Hippocampal formation (tissue), 2 donors: ENCODE data around the gene C19orf25.
"Not testable (repeated sequence)": the region's sequence is repeated elsewhere in the genome, so short reads cannot be mapped to it uniquely, and the experiment has no call there.

Experiments used
- DNase-seq, 2 donors: peaks; one replicate each; lab custom pipeline; 2025; lab: John Stamatoyannopoulos, UW

Gene C19orf25

GRCh38 chr19:1512671-1513498 is 33.9 kb upstream of the C19orf25 start, which contains the start of gene ADAMTSL5:
Gene ADAMTSL5, minus strand, starts transcription at chr19:1513019. Its CDS starts 2,076 bp downstream, at chr19:1510943.
- DNase-seq, result no peak

DNA sequence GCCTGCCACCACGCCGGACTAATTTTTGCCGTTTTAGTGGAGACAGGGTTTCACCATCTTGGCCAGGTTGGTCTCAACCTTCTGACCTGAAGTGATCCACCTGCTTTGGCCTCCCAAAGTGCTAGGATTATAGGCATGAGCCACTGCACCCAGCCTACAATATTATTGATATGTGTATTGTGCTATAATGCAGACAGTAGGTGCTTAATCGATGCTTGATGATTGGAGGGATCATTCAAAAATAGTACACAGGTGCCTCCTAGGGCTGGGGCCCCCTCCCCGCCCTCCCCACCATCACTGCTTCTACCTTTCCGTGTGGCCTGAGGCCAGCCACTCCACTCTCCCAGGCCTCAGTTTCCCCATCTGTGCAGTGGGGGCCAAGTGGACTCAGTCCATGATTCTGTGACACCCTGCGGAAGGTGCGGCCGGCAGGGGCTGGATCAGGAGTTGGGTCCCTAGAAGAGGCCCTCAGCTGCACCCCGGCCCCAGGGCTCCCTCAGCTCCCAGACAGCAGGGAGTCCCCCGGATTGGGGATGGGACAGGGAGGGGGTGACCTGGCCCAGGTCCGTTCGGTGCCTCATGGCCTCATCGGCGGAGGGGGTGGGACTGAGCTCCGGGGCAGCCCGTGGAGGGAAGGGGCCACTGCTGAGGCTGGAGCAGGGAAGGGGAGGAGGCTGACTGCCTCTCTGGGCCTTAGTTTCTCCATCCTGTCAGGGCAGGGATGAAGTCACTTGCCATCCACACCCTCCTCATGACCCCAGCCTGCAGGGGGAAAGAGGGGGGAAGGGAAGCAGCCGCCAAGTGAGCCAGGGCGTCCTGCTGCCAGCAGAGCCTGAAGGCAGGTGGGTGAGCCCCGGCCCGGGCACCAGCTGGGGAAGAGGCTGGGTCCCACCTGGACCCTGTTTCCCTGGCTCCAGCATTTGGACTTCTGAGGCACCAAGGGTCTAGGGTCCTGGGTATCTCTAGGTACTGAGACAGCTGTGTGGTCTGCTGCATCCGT is 32.6 kb upstream of the C19orf25 start:
- no peak for DNase-seq

DNA sequence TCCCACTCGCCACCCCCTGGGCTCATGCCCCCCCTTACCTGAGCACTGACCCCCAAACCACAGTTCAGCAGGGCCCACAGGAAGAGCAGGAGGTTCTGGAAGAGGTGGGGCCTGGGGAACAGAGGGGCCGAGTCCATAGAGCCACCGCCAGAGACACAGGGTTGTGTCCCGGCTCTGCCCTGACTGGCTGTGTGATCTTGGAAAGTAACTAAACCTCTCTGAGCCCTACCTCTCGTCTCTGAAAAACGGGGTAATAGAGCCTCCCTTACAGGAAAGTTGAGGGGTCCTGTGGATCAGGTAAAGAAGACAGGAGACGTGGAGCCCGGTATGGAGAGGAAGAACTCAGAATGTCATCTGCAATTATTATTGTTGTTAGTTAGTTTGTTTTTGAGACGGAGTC is 31.8 kb upstream of the C19orf25 start:
- no peak for DNase-seq

DNA sequence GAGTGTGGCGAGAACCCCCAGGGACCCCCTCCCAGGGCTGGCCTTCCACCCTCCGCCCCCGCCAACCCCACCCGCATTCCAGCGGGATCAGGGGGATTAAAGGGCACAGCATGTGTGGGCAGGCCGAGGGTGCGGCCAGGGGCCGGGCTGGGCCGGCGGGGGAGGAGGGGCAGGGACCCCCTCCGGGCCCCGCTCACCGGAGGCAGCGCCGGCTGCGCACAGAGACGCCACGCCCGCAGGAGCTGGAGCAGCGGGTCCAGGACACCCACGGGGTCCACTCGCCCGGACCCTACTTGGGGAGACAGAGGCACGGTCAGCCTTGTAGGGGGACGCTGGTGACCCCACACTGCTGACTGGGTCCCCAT is 31.4 kb upstream of the C19orf25 start:
- DNase-seq, result no peak

DNA sequence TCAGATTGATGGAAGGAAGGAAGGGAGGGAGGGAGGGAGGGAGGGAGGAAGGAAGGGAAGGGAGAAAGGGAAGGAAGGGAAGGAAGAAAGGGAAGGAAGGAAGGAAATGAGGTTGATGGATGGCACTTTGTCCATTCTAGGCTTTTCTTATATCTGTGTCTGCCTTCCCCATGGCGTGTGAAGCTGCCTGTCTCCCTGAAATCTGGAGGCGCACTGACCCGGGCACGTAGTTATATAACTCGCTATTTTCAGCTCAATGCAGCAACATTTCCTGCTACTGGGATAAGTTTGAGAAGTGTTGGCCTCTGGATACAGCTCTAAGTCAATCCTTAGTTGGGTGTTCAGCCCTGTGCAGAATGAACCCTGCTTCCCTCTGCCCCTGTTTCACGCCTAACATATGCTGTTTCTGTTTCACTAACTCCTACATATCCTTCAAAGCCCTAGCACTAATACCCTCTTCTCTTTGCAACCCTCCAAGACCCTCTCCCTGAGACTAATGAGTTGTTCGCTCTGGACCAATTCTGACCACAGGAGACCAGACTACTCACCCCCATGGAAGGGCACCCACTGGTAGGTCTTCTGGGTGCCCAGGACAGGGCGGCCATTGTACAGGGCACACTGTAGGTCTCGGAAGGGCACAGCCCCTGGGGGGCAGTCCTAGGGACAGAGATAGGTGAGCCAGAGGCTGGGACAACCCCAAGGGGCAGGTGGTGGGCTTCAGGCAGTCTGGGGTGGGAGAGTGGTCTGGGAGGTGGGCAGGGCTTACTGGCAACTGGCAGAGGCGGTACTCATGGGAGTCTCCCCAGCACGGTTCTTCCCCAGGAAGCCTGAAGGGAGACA is 30.8 kb upstream of the C19orf25 start:
- no peak for DNase-seq

DNA sequence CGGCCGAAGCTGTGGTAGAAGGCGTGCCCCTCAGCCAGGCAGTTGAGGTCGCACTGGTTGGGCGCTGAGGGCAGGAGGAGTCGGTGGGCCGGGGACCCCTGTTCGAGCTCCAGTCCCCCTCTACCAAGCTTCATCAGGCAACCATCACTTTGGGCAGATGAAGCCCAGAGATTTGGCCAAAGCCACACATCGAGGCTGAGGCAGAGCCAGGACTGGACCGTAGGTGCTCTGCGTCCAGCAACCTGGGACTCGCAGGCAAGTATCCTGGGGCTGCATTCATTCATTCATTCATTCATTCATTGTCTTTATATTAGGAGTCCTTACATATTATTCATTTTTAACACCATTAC is 29.5 kb upstream of the C19orf25 start:
- DNase-seq, result no peak

DNA sequence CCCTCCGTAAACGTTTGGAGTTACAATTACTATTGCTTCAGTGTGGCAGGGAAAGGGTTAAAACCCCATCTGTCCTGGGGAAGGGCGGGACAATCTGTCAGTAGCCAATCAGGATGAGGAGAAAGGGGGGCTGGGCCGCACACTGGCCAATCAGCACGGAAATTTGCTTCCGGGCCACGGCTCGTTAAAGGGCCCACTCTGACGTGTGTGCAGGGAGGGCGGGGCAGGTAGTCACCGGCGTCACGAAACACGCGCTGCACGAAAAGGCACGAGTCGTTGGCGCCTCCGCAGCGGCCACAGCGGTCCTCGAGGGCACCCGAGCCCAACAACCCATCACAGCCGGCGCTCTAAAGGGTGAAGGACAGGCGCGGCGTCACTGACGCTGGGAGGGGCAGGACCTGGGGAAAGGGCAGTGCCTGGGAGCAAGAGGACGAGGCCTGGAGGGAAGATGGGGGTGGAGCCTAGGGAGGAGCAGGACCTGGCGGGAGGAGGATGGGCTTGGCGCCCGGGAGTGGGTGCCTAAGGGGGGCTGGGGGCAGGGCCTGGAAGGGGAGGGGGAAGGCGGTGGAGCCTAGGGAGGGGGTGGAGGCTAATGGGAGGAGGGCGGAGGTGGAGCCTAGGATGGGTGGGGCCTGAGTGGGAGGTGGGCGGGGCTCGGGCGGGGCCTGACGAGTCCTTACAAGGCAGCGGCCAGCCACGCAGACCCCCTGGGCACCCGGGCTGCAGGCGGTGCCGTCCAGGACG is 28.9 kb upstream of the C19orf25 start:
- DNase-seq, result peak; percentile 89 to 90

GRCh38 chr19:1507192-1507660 is 28.2 kb upstream of the C19orf25 start:
- DNase-seq, result no peak

DNA sequence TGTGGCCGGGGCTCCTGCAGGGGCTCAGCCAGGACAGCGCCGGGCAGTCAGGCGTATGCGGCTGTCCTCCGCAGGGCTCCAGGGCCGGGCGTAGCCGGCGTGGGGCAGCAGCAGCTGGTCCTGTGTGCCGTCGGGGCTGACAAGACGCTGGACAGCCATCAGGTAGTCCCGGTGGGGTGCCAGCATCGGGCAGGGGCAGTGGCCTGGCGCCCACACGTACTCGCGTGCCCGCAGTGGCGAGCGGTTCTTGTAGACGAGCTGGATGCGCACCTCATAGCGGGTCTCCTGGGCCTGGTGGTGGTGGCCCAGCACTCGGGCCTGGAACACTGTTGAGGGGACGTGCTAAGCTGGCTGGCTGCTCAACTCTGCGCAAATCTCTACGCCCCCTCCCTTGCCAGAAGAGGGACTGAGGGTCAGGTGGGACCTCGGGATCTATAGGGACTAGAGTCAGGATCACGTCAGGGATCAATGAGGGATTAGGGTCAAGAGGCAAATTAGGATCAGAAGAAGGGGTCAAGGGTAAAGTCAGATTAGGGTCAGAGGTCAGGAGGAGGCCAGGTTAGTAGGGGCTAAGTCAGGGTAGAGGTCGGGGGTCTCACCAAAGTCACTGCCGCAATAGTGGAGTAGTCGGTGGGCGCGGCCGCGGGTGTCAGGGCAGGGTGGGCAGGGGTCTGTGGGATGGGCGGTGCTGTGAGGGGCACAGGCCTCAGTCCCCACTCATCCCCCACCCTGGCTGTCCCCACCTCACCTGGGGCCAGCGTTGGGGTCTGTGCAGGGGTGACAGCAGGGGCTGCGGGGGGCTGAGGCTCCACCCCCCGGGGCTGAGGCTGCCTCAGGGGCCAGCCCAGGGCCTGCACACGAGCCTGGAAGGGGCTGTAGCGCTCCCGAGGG is 27.2 kb upstream of the C19orf25 start:
- DNase-seq, result no peak

- no peak for DNase-seq
These were observed 26.0 kb upstream of the C19orf25 start for GRCh38 chr19:1505012-1505411.

DNA sequence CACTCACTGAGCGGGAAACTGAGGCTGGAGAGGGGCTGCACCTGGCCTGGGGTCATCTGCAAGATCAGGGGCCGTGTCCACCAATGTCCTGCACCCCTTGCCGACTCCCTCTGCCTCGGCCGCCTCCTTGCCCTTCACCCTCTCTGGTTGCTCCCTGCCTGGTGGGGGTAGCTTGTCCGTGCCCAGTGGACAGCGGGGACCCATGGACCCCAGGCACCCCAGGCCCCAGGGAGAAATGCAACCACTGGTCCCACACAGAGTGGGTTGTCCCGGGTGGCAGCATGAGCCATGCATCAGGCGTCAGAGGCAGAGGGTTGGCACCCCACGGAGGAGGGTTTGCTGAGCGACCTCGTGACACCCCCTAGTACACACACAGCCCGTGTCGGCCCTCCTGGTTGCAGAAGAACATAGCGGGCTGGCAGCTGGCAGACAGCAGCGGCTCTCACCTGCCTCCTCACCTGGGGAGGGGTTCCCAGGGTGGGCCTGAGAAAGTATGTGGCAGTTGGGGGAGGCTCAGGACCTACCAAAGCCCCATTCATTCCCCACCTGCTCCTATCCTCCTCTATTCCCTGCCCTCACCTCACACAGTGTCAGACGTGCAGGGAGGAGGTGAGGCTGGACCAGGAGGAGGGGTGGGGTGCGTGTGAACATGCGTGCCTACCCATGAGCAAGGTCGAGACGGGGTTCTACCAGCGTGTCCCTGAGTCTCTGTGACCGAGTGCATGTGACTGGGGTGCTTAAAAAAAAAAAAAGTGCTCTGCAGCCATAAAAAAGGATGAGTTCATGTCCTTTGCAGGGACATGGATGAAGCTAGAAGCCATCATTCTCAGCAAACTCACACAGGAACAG is 25.1 kb upstream of the C19orf25 start:
- DNase-seq, result no peak

- DNase-seq, result peak in 1 of 2 donors; percentile 32
These were observed 24.3 kb upstream of the C19orf25 start for GRCh38 chr19:1503089-1503924.

GRCh38 chr19:1502433-1503088 is 23.5 kb upstream of the C19orf25 start:
- DNase-seq, result no peak

GRCh38 chr19:1501200-1501595 is 22.2 kb upstream of the C19orf25 start:
- DNase-seq, result no peak

- not testable (repeated sequence) for DNase-seq
These were observed 20.2 kb upstream of the C19orf25 start for GRCh38 chr19:1499231-1499630.

DNA sequence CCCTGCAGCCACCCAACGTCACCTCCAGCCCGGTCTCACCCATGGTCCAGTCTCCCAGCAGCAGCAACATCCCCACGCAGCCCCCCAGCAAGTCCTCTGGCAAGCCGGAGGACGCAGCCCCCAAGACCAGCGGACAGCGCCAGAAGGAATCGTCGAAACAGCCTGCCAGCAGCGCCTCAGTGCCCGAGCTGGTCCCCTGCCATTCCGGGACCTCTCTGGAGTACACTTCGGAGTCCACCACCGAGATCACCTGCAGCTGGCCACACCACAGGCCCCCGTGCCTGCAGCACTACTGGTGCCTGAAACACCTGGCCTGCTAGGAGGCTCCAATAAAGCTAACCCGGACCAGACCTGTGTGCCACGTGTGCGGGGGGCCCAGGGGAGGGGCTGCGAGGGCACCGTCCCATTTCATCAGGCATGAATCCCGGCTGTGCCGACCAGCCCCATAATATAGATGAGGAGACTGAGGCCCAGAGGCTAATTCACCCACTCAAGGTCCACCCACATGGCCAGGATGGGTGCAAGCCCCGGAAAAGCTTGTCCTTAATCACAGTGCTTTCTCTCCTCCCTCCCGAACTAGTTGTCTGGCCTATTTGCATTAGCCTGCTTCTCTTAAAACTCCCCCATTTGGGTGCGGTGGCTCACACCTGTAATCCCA is 18.7 kb upstream of the C19orf25 start:
- no peak for DNase-seq
